Umbilical cord (tissue), 2 donors: ENCODE measurements around the gene PRKAG3. TPM values are rescaled to one million over a fixed set of nuclear protein-coding genes. Genes with fewer than 3 reads are reported as not detected.

ENCODE experiments used
- DNase-seq: peaks from one replicate; pipeline ENCODE4 v3.0.0-alpha.2; 2015; ENCODE audit warnings: low spot score
- total RNA-seq: library from RNA; depleted of rRNA; stranded (reverse); fragments of >200 nt; gene quantifications from one replicate; pipeline ENCODE4 v1.2.3, GENCODE V29; 2014; ENCODE audit warnings: low replicate concordance; ENCODE audit not compliant: insufficient read depth

PRKAG3 gene
- total RNA-seq, 1 donor from 2014 or later = not detected

DNA sequence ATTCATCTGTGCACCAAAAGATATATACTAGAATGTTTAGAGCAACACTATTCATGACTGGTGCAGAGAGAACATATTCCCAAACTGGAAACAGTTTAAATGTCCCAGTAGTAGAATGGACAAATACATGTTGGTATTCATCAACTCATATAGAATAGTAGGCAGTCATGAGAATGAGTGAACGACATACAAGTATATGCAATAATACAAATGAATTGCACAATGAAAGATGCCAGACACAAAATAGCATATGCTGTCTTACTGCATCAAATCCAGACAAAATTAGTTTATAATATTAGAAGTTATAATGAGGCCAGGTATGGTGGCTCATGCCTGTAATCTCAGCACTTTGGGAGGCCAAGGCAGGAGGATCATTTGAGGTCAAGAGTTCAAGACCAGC is 8.3 kb upstream of the PRKAG3 start:
- no peak for DNase-seq

- DNase-seq = no peak
Observed at GRCh38 chr2:218839430-218839829, 7.8 kb upstream of the PRKAG3 start.

DNA sequence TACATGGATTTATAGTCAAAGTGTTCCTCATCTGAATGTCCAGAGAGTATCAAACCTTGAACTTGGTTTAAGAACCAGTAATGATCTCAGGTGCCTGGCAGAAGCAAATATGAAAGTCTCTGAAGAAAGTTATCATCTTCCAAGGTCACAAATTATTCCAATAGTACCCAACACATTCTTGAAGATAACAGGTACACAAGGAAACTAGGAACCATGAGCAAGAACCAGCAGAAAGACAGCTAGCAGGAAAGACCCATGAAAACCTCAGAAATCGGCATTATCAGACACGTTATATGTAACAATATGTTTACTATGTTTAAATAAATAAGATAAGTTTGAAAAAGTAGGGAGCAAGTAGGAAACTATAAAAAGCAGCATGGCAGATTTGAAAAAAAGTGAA is 5.9 kb upstream of the PRKAG3 start:
- no peak for DNase-seq

DNA sequence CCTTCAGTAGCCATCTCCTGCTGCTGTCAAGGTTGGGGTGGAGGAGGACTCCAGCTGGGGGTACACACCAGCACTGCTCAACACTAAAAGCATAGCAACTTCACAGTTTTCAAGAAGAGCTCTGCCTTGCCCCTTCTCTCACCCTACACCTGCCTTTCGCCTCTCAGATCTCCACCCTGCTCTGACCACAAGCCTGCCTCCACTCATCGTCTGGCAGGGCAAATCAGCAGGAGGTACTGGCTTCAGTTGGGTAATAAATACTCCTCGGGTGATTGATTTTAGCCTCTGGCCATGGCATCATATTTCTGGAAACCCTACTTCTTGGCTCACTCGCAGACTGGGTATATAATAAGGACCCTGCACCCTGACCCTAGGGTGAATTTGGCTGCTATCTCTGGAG is 3.1 kb upstream of the PRKAG3 start:
- DNase-seq = no peak

GRCh38 chr2:218833023-218833609 is 1.5 kb upstream of the PRKAG3 start:
- no peak for DNase-seq

- no peak for DNase-seq
Observed at GRCh38 chr2:218832520-218832919, 917 bp upstream of the PRKAG3 start.

DNA sequence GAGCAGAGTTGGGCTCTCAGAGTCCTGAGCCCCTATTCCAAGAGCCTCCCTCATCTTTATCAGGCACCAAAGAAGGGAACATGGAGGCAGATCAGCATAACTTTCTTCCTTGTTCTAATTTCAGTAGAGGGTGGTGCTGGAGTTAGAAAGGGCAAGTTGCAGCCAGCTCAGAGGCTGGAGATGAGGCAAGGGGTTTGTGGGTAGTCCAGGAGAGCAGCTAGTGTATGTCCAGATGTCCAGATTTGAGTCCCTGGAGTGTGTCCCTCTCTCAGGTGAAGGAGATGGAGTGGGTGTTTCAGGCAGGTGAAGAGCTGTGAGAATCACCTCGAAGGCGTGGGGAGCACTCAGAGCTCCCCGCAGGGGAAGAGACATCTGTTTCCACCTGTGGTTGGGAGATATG is 478 bp upstream of the PRKAG3 start:
- DNase-seq = no peak

DNA sequence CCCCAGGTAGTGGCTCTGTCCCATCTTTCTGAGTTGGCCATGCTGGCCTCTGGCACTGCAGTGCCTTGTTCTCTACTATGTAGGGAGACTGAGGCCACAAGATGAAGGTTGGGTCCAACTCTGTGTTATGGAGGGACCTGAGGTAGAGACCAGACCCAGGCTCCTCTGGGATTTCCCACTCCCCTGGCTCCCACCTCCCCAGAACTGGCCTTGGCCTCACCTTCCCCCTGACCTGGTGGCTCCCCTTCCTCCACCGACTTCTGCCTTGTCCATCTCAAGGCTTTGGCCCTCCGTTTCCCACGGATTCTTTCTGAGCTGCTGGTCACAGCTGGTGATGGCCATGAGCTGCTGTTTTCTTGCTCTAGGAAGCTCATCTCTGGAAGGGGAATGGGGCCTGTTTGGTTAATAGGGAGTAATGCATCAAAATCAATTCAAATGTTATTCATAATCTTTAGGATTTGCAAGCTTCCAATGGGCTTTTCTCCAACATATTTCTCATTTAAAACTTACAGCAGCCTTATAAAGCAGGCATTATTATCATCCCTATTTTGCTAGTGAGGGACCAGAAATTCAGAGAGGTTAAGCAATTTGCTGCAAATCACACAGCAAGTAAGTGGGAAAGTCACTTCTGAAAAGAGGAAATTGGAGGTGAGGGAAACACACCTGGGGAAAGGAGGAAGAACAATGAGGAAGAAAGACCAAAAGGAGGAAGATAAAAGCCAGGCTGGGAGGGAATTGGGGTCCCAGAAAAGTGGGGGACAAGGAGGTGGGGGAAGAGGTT is 887 bp downstream of the PRKAG3 start:
- DNase-seq = no peak

- DNase-seq = no peak
Observed at GRCh38 chr2:218829868-218830451, 1.6 kb downstream of the PRKAG3 start.

GRCh38 chr2:218828477-218828778 is 3.2 kb downstream of the PRKAG3 start:
- no peak for DNase-seq

- no peak for DNase-seq
Observed at GRCh38 chr2:218827701-218828476, 3.7 kb downstream of the PRKAG3 start.

DNA sequence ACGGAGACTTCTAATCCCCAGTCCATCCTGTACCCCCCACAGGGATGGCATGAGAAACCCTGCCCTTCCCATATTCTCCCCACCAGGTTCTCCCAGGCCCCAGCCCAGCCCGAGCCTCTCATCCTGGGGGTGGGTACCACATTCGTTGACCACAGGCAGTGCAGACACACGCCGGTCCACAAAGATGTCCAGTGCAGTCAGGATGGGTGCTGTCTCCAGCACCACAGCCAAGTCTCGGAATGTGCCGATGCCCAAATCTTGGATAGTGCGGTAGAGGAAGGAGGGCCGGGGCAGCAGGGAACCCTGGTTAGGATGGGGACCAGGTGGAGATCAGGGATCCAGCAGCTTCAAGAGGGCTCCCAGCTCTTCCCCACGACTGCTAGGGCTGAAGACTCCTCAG is 4.8 kb downstream of the PRKAG3 start:
- no peak for DNase-seq

DNA sequence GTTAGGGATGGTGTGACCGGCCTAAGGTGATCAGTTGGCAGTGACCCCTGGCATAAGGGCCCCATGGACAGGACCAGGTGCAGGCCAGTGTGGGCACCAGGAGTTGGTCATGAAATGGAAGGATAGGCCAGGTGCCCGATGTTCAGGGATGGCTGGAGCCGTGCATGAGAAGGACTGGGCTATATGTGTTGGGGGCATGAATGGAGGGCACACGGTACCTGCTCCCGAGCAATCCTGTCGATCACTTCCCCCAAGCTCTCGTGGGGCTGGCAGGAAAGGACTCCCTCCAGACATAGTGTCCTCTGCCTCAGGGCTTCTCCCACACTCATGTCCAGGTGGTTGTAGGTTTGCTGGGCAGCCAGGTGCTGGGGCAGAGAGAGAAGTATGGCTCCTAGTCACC is 7.6 kb downstream of the PRKAG3 start:
- no peak for DNase-seq

DNA sequence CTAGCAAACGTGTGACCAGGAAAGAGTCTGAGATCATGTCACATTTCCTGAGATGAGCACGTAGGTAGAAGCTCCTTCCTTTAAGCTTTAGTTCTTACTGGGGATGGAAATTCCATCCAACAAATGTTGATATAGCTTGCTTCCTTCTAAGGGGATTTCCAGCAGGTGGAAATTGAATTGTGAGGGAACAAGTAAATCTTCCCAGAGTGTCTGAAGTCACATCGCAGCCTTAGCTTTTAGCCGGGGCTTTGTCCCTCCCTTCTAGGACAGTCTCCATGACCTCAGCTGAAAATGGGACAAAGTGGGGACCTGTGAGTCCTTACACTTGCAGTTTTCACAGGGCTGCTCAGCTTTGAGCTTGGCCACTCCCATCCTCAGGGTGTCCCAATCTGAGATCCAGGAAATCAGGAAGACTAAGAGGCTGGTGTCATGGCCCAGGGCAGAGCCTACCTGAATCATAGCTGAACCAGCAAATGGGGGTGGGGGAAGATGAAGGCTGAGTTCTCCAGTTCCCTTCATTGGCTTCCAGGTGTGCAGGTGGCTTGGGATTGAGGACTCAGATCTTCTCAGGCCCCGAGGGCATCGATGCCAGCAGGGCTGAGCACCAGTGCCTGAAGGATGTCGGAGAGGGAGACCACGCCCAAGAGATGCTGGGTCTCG is 8.3 kb downstream of the PRKAG3 start:
- no peak for DNase-seq

- no peak for DNase-seq
Observed at GRCh38 chr2:218822622-218823021, 9.0 kb downstream of the PRKAG3 start.

DNA sequence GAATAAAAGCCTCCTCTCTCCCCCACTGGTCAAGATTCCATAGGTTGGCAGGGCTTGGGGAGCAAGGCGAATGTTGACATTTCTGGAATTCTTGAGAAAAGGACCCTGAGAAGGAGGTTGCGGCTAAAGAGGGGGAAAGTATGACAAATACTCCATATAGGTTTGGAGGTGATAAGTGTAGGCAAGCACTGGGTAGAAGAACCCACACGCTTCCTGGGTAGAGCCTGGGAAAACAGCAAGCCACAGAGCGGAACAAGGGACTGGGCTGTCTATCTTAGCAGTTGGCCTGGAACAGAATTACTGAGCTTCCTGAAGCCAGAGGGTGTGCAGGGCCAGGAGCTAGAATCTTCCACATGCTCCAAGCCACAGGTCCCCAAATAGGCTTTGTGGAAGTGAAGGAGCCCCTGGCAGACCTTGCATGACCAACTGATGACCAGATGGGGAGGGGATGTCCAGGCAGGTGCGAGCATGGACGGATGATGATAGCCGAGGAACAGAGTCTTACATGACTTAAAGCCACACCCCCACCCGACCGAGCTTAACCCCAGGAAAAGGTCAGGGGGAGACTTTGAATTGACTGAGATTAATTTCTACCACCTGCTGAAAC is 9.9 kb downstream of the PRKAG3 start:
- DNase-seq = no peak

DNA sequence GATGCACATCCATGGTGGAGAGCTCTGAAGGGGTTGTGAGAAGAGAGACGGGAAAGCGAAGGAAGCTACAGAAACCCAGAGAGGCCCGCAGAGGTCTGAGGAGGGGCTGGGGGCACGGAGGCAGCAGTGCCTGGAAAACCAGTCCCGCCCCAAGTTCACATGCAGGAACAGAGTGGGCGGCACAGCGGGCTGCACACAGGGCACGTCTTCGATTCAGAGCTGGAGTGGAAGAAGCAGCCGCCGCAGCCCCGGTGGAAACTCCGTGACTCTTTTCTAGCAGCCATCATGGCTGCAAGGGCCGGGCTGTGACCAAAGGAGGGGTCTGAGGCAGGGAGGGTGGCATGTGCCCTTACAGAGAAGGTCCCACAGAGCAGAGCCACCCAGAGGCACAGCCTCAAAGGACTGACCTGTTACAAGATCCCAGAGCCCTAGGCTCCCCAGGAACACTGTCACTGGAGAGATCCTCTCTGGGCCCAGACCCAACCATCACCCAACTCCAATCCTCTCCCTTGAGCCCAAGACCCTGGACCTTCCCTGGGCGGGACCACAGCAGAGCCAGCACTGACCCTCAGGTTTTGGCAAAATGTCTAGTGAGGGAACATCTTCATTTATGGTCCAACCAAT is 10.7 kb downstream of the PRKAG3 start:
- no peak for DNase-seq

- DNase-seq = no peak
Observed at GRCh38 chr2:218819093-218819492, 12.5 kb downstream of the PRKAG3 start.

GRCh38 chr2:218816561-218817011 is 15.0 kb downstream of the PRKAG3 start:
- DNase-seq = no peak

- no peak for DNase-seq
Observed at GRCh38 chr2:218815649-218816048, 16.0 kb downstream of the PRKAG3 start.

DNA sequence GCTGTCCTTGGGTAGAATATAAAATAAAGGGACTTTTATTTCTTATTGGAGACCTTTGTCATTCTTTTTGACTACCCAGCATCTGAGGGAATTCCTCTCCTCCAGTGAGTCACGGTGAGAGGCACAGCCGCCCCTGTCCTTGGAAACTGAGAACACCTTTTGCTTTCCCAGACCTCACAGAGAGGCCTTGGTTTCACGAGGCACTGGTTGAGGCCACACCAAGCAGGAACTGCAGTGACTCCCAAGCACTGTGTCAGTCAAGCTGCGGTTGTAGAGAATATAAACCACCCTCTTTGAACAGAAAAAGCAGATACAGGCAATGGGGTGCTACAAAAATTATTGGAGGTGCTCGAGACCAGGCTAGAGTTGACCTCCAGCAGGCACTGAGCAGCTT is 16.4 kb downstream of the PRKAG3 start:
- DNase-seq = no peak
